ENCODE measurements around the gene ZNF783.

- TF ChIP-seq CTCF (IDR thresholded peaks at IDR 0.05): no peak
- TF ChIP-seq POLR2A (IDR thresholded peaks at IDR 0.05): no peak
These were observed 4.8 kb upstream of the ZNF783 start for GRCh38 chr7:149257146-149257545.
